ENCODE results near the gene BRPF1.

BRPF1 gene

GRCh38 chr3:9791790-9792404 lies 60.4 kb downstream of the BRPF1 start:
- no peak for DNase-seq

- peak; percentile 89 for DNase-seq
Observed at GRCh38 chr3:9792405-9793160, 61.0 kb downstream of the BRPF1 start, which contains the start of the genes ARPC4 and TADA3. TSS of gene ARPC4 (plus strand) at chr3:9793082. CDS start at chr3:9793122, 40 bp downstream. TSS of gene TADA3 (minus strand) at chr3:9792473. CDS start at chr3:9791466, 1,007 bp downstream.

- DNase-seq, result peak; percentile 42
Observed at GRCh38 chr3:9793161-9793781, 61.7 kb downstream of the BRPF1 start.

GRCh38 chr3:9794400-9794799 lies 62.9 kb downstream of the BRPF1 start:
- no peak for DNase-seq

- DNase-seq, result no peak
Observed at GRCh38 chr3:9795207-9795606, 63.7 kb downstream of the BRPF1 start.

GRCh38 chr3:9797196-9797945 lies 65.8 kb downstream of the BRPF1 start:
- DNase-seq, result no peak
